GM12872 (cell line): ENCODE data around the gene LINC01488.

Experiments
- TF ChIP-seq, protein P1 (sequence below): IDR thresholded peaks from 3 replicates; pipeline ENCODE4 v1.5.1; 2011; ENCODE audit warnings: low read depth, mild to moderate bottlenecking, low read length, moderate library complexity; ENCODE audit not compliant: insufficient read depth

The LINC01488 gene

DNA sequence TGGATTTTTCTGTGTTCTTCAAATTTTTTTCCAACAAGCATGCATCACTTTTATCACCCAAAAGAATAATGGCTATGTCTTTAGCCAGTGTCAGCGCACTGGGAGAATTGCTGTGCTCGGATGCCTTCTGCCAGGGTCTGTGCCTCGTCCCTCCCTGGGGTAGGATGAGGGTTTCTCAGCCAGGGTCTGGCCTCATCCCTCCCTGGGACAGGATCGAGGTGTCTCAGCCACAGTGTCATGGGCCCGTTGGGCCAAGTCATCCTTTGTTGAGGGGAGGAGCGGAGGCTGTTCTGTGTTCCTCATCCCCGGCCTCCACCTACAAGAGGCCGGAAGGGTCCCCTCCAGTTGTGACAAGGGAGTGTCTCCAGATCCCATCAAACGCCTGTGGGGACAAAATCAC is 22.7 kb downstream of the LINC01488 start:
- TF ChIP-seq, protein P1, sequence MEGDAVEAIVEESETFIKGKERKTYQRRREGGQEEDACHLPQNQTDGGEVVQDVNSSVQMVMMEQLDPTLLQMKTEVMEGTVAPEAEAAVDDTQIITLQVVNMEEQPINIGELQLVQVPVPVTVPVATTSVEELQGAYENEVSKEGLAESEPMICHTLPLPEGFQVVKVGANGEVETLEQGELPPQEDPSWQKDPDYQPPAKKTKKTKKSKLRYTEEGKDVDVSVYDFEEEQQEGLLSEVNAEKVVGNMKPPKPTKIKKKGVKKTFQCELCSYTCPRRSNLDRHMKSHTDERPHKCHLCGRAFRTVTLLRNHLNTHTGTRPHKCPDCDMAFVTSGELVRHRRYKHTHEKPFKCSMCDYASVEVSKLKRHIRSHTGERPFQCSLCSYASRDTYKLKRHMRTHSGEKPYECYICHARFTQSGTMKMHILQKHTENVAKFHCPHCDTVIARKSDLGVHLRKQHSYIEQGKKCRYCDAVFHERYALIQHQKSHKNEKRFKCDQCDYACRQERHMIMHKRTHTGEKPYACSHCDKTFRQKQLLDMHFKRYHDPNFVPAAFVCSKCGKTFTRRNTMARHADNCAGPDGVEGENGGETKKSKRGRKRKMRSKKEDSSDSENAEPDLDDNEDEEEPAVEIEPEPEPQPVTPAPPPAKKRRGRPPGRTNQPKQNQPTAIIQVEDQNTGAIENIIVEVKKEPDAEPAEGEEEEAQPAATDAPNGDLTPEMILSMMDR, result no peak

DNA sequence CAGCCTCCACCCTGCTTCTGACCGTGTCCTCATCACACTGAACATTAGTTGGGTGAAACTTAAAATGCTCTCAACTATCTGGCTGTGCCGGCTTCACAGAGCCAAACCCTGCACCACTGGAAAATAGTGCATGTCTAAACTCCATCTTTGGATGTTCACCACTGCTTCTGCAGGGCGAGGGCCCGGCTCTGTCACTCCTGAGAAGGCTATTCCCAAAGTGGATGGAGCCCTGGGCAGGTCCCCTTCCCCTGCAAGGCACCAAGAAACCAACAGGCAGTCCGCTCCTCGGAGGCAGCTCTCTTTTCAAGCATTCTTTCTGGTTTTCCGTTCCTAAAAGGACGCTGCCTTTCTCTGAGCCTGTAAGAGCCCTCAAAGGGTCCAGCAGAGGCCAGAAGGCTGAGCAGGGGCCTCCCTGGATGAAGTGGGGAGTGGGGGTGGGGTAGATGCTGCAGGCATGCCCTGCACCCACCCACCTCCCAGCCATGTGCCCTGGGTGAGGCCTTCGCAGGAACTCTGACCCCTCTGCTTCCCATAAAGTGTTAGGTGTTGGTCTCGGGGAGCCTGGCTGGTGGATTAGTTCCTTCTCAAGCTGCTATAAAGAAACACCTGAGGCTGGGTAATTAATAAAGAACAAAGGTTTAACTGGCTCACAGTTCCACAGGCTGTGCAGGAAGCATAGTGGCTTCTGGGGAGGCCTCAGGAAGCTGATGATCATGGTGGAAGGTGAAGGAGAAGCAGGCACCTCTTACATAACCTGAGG is 23.3 kb downstream of the LINC01488 start:
- TF ChIP-seq, protein P1, result no peak

DNA sequence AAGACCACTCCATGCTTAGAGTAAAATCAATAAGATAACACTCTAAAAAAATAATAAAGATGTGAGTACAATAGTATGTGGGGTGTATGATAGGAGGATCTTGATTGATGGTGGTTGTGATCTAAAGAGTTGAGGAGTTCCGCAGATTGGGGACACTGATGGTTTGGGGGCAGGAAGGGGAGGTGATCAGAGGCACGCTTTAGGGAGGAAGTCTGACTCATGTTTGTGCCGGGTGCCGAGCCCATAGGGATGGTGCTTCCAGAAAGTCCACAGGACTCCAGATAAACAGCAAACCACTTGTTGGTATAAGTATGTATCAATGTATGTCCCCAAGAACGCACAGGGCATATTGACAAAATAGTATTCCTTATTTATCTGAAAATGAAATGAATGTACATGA is 27.5 kb downstream of the LINC01488 start:
- TF ChIP-seq, protein P1, result no peak

DNA sequence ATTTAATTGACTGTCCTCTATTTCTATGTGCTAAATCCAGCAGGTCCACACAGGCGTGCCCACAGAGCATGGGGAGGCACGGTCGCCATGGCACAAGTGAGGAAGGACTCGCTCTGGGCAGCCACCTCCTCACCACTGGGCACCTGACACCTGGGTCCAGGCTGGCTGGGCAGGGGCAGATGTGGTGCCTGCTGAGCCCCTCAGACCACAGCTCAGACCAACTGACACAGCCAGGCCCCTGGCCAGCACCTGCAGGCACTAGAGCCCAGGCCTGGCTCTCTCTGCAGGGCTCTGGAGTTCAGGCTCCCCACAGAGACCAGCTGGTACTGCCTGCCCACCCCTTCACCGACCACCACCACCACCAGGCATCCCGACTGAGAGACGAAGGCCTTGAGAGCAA is 27.9 kb downstream of the LINC01488 start:
- TF ChIP-seq, protein P1, result no peak

DNA sequence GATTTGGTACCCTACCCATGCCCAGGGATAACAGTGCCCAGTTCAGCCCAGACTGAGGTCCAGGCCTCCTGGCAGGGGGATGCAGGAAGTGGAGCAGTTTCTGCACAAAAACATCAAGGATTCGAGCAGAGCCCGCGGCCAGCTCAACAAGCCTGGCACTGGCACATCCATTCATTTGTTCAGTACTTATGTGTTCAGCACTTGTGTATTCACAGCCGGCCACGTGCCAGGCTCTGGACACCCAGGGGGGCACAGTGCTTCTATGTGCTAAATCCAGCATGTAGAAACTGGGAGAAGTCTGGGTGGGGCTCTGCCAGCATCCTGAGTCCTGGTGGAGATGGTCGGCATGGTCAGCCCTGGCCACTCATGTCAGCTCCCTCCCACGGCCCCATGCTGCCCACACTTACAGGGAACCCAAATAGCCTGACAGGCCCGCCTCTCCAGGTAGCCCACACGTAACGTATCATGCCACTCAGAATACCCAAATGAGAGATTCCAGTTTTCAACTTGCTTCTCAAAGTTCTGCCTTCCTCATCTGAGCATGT is 28.5 kb downstream of the LINC01488 start:
- TF ChIP-seq, protein P1, result no peak

DNA sequence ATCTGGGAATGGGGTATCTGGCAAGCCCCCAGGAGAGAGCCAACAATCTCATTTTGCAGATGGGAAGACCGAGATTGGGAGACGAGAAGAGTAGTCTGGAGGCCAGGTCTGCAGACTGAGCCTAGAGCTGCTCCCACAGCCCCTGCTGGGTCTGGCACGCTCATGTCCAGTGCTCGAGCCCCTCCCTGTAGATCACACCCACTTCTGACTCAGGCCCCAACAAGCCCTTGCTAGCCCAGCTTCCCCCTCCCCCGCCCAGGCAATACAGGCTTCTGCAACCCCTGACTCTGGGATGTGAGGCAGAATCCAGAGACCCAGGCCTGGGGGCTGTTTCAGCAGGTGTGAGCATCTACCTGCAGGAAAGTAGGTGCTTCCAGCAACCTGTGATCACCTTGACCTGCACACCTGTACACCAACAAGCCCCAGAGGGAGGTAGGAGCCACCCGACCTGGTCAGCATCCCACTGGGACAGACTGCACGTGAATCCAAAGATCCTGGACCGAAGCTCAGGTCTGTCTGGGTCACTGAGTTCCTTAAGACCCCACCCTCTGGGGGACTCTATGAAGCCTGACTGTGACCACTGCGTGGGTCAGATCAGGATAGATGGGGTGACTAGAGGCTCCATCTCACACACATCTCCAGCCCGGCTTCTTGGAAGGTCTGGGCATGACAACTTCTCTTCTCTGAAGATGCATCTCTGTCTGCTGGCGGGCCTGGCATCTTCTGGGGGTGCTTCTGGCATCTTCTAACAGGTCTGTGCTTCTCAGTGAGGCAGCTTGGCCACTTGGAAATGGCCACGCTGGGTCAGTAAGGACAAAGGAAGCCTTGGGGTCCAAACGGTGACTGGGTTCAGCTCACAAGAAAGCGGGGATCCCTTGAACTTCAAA is 29.3 kb downstream of the LINC01488 start:
- TF ChIP-seq, protein P1, result no peak

DNA sequence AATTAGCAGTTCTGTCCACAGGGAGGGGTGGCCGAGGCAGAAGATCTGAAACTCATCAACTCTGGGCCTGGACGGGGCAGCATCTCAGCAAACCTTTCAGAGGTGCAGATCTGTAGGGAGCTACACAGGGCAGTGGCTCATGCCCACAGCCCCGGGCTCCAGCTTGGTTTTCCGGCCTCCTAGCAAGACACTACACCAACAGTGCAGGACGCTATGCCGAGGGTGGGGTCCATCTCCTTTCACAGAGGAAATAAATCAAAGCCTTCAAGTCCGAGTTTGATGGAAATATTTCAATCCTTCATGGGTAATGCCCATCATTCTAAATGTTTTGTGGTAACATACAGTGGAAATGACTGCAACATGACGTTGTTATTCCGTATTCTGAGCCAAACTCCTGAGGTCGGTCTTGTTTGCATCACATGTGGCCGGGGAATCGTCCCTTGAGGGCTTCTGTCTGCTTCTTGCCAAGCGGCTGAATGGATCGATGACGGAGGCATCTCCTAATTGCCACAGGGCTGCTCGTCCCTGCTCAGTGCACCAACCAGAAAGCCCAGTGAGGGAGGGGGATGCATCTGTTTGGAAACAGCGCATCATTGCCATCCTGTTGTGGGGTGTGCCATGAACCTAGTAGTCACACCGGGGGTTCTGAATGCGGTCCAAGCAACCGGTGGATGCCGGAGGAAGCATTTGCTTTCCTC is 30.0 kb downstream of the LINC01488 start:
- TF ChIP-seq, protein P1, result no peak
